SK-N-SH (cell line): Measurements from ENCODE around the gene ACAP3. TPM values are rescaled to one million over a fixed set of nuclear protein-coding genes. Genes with fewer than 3 reads are reported as not detected.

Experiments used
- CTCF ChIA-PET: fragments of 300-600, 350-600 bp; formaldehyde crosslinking; extraction: SDS; loops from one replicate; lab custom pipeline; 2021; lab: Yijun Ruan, JAX
- POLR2A ChIA-PET: fragments of 350-600 bp; sonication (Branson Sonifier 250); formaldehyde crosslinking; extraction: SDS; loops from one replicate; lab custom pipeline; 2020; ENCODE audit warnings: antibody characterized with exemption, inconsistent platforms; lab: Yijun Ruan, JAX
- DNase-seq: peaks from one replicate; pipeline ENCODE4 v3.0.0; 2012
- H2AFZ ChIP-seq: fragments of 200-600 bp; sonication (generic); 2 replicates; pipeline ENCODE4 v1.8.1; 2016; ENCODE audit warnings: antibody characterized with exemption, mild to moderate bottlenecking, low read depth
- H3F3A ChIP-seq: fragments of 200-600 bp; sonication (generic); replicated peaks from 2 replicates; pipeline ENCODE3; 2016; ENCODE audit warnings: antibody characterized with exemption, mild to moderate bottlenecking; ENCODE audit not compliant: insufficient read depth
- H3K27ac ChIP-seq, 2 experiments: fragments of 200-500 bp in 1 of 2; fragments of 200-600 bp in 1 of 2; sonication (Bioruptor generic) in 1 of 2; sonication (generic), shearing (Covaris generic) in 1 of 2; 2 replicates each; pipeline versions ENCODE4 v1.5.1 to v1.6.1; 2014 to 2016; ENCODE audit warnings: low read depth in 2 of 2, inconsistent platforms in 1 of 2, low read length in 1 of 2, mild to moderate bottlenecking in 1 of 2, mixed read lengths in 1 of 2
- H3K27me3 ChIP-seq: fragments of 200-600 bp; sonication (generic), shearing (Covaris generic); 2 replicates; pipeline ENCODE4 v1.6.1; 2016; ENCODE audit warnings: mixed run types; ENCODE audit not compliant: insufficient read depth
- H3K36me3 ChIP-seq, 2 experiments: fragments of 200-500 bp in 1 of 2; fragments of 200-600 bp in 1 of 2; sonication (Bioruptor generic) in 1 of 2; sonication (generic) in 1 of 2; replicated peaks in 1 of 2; 2 replicates each; pipeline versions ENCODE3 to v1.5.1; 2014 to 2016; ENCODE audit warnings: low read length in 1 of 2, mild to moderate bottlenecking in 1 of 2; ENCODE audit not compliant: insufficient read depth in 2 of 2, control insufficient read depth in 1 of 2
- H3K4me1 ChIP-seq, 2 experiments: fragments of 200-500 bp in 1 of 2; fragments of 200-600 bp in 1 of 2; sonication (Bioruptor generic) in 1 of 2; sonication (generic), shearing (Covaris generic) in 1 of 2; 2 replicates each; pipeline versions ENCODE4 v1.5.1 to v1.6.1; 2014 to 2016; ENCODE audit warnings: low read depth in 1 of 2, low read length in 1 of 2, mixed run types in 1 of 2; ENCODE audit not compliant: insufficient read depth in 2 of 2, control insufficient read depth in 1 of 2
- H3K4me2 ChIP-seq: fragments of 200-600 bp; sonication (generic), shearing (Covaris generic); 2 replicates; pipeline ENCODE4 v1.6.1; 2017; ENCODE audit warnings: mixed run types
- H3K4me3 ChIP-seq, 2 experiments: fragments of 200-500 bp in 1 of 2; fragments of 200-600 bp in 1 of 2; sonication (Bioruptor generic) in 1 of 2; sonication (generic), shearing (Covaris generic) in 1 of 2; 2 replicates each; pipeline versions ENCODE4 v1.5.1 to v1.8.1; 2014 to 2016; ENCODE audit warnings: low read depth in 2 of 2, inconsistent platforms in 1 of 2, low read length in 1 of 2, mild to moderate bottlenecking in 1 of 2, mixed read lengths in 1 of 2, moderate library complexity in 1 of 2
- H3K79me2 ChIP-seq: fragments of 200-600 bp; sonication (generic); 2 replicates; pipeline ENCODE4 v1.8.1; 2017; ENCODE audit warnings: mild to moderate bottlenecking; ENCODE audit not compliant: insufficient read depth
- H3K9ac ChIP-seq: fragments of 200-600 bp; sonication (generic); 2 replicates; pipeline ENCODE4 v1.6.1; 2017; ENCODE audit warnings: mixed run types
- H3K9me2 ChIP-seq: fragments of 200-600 bp; sonication (generic); 2 replicates; pipeline ENCODE4 v1.6.1; 2017; ENCODE audit warnings: mixed run types
- H3K9me3 ChIP-seq: fragments of 200-600 bp; sonication (generic); 2 replicates; pipeline ENCODE4 v1.6.1; 2017; ENCODE audit warnings: mixed run types, mild to moderate bottlenecking, moderate library complexity
- H4K20me1 ChIP-seq: fragments of 200-600 bp; sonication (generic); 2 replicates; pipeline ENCODE4 v1.6.1; 2017; ENCODE audit warnings: mild to moderate bottlenecking, mixed run types; ENCODE audit not compliant: insufficient read depth
- CHD2 ChIP-seq: fragments of 150-350 bp; IDR thresholded peaks from 2 replicates; pipeline ENCODE4 v1.6.1; 2018; ENCODE audit warnings: low read length; ENCODE audit not compliant: partially characterized antibody
- CTCF ChIP-seq: fragments of 200-600 bp; sonication (generic); IDR thresholded peaks from 2 replicates; pipeline ENCODE4 v1.6.1; 2017; ENCODE audit warnings: antibody characterized with exemption, mild to moderate bottlenecking, moderate library complexity
- EP300 ChIP-seq, 2 experiments: IDR thresholded peaks; 2 replicates each; pipeline versions ENCODE4 v1.4.0 to v1.6.1; 2012; ENCODE audit warnings: borderline replicate concordance in 1 of 2, low read depth in 1 of 2, low read length in 1 of 2
- EZH2phosphoT487 ChIP-seq: fragments of 200-600 bp; sonication (generic); IDR thresholded peaks from 2 replicates; pipeline ENCODE4 v1.6.1; 2017; ENCODE audit warnings: low read depth, mixed run types, mild to moderate bottlenecking, antibody characterized with exemption, moderate library complexity, borderline replicate concordance
- FOSL2 ChIP-seq: IDR thresholded peaks from 2 replicates; pipeline ENCODE4 v1.4.0; 2012; ENCODE audit warnings: low read depth, mild to moderate bottlenecking, moderate library complexity, borderline replicate concordance
- FOXJ3 ChIP-seq: sonication (generic); formaldehyde crosslinking; IDR thresholded peaks from 2 replicates; pipeline ENCODE4 v1.5.1; 2020; ENCODE audit warnings: mild to moderate bottlenecking, missing genetic modification reagents
- GABPA ChIP-seq: IDR thresholded peaks from 2 replicates; pipeline ENCODE4 v1.4.0; 2012; ENCODE audit warnings: low read depth, mild to moderate bottlenecking
- GATA2 ChIP-seq: sonication (generic); formaldehyde crosslinking; IDR thresholded peaks from 2 replicates; pipeline ENCODE4 v1.5.0; 2020; ENCODE audit warnings: mild to moderate bottlenecking, missing genetic modification reagents
- MEF2A ChIP-seq: IDR thresholded peaks from 2 replicates; pipeline ENCODE4 v1.4.0; 2012; ENCODE audit warnings: low read depth, borderline replicate concordance
- MXI1 ChIP-seq: IDR thresholded peaks from 2 replicates; pipeline ENCODE4 v1.6.1; 2012; ENCODE audit warnings: mild to moderate bottlenecking, low read depth, low read length, improper control_type of control experiment
- NRF1 ChIP-seq: IDR thresholded peaks from 2 replicates; pipeline ENCODE4 v1.6.1; 2012; ENCODE audit warnings: low read depth, mild to moderate bottlenecking, low read length
- POLR2AphosphoS5 ChIP-seq: IDR thresholded peaks from 2 replicates; pipeline ENCODE4 v1.6.1; 2012; ENCODE audit warnings: low read depth, low read length
- RAD21 ChIP-seq: IDR thresholded peaks from 2 replicates; pipeline ENCODE4 v1.6.1; 2012; ENCODE audit warnings: mild to moderate bottlenecking, low read length
- RCOR1 ChIP-seq: fragments of 150-350 bp; IDR thresholded peaks from 2 replicates; pipeline ENCODE4 v1.6.1; 2017; ENCODE audit warnings: antibody characterized with exemption, low read length
- SMC3 ChIP-seq: IDR thresholded peaks from 2 replicates; pipeline ENCODE4 v1.6.1; 2012; ENCODE audit warnings: low read depth, low read length, improper control_type of control experiment
- USF2 ChIP-seq: fragments of 150-350 bp; IDR thresholded peaks from 2 replicates; pipeline ENCODE4 v1.6.1; 2017; ENCODE audit warnings: antibody characterized with exemption, low read length, low read depth, borderline replicate concordance
- ZBTB33 ChIP-seq: IDR thresholded peaks from 2 replicates; pipeline ENCODE4 v1.4.0; 2012; ENCODE audit warnings: low read depth, borderline replicate concordance
- WGBS: methylation state at CpG from one replicate; pipeline ENCODE4 v1.1.6; 2017; ENCODE audit warnings: low lambda C conversion rate; 5-methylcytosine and 5-hydroxymethylcytosine counted together
- polyA plus RNA-seq, 3 experiments: library from polyadenylated mRNA; depleted of rRNA; stranded (reverse); fragments of >200 nt; gene quantifications; 2 replicates each; pipeline ENCODE4 v1.2.3, GENCODE V29; 2012

Gene ACAP3
- polyA plus RNA-seq, 1 of the 3 experiments (the other 2 are of a cell fraction), result 51.7 TPM

- 93% methylated on average over 7 of the region's 28 CpGs for WGBS
- Histone ChIP-seq H3F3A (no peaks in the 10 kb centered on the region), H3K79me2 (peaks cover 30% of the 10 kb centered on the region), H3K9me3 (no peaks in the 10 kb centered on the region), H3K4me1 (peaks cover 0 to 6% of the 10 kb centered on the region in 2 experiments; a peak in 1 of 4 replicates), H2AFZ (no peak overlapping the region), H3K36me3 (peaks cover 0 to 15% of the 10 kb centered on the region in 2 experiments), H3K4me3 (no peak overlapping the region), H4K20me1 (peaks cover 40% of the 10 kb centered on the region), H3K9ac (no peak overlapping the region), H3K4me2 (no peak overlapping the region), H3K9me2 (no peaks in the 10 kb centered on the region), H3K27ac (no peak overlapping the region), H3K27me3 (no peaks in the 10 kb centered on the region)
- TF ChIP-seq SMC3, result no peak
- no peak for TF ChIP-seq FOSL2
- no peak for DNase-seq
- POLR2A ChIA-PET, result no interaction called here
- CTCF ChIA-PET, result interaction anchor here (1.0 to 4.8 kb wide), 2 partner anchors 10 to 30 kb away, joined by 3 to 34 read pairs; partner anchors contain the start of gene TAS1R3
These were observed 34.4 kb upstream of the ACAP3 start for GRCh38 chr1:1342061-1342562.

GRCh38 chr1:1341549-1342021 lies 33.9 kb upstream of the ACAP3 start:
- H4K20me1 ChIP-seq, result peaks cover 36% of the 10 kb centered on the region
- no peak overlapping the region for H3K4me3 ChIP-seq
- H3K27ac ChIP-seq, result no peak overlapping the region
- H3K36me3 ChIP-seq, result peaks cover 0 to 15% of the 10 kb centered on the region in 2 experiments
- H3K9ac ChIP-seq, result no peak overlapping the region
- no peaks in the 10 kb centered on the region for H3F3A ChIP-seq
- POLR2A ChIA-PET, result no interaction called here
- DNase-seq, result no peak
- H3K79me2 ChIP-seq, result peaks cover 25% of the 10 kb centered on the region
- H3K4me1 ChIP-seq, result peaks cover 0 to 5% of the 10 kb centered on the region in 2 experiments; a peak in 1 of 4 replicates
- WGBS, result 100% methylated on average over 10 of the region's 17 CpGs
- no peak overlapping the region for H2AFZ ChIP-seq
- no peaks in the 10 kb centered on the region for H3K9me3 ChIP-seq
- TF ChIP-seq MEF2A (no peak), CHD2 (no peak), FOXJ3 (CRISPR knock-in tag) (no peak), GATA2 (CRISPR knock-in tag) (no peak), ZBTB33 (no peak), POLR2AphosphoS5 (no peak), SMC3 (no peak), GABPA (no peak), EZH2phosphoT487 (no peak), MXI1 (no peak), CTCF (no peak), USF2 (no peak), EP300 (IDR thresholded peaks at IDR 0.05; ENCODE audit: borderline replicate concordance in 1 of 2, low read depth in 1 of 2, low read length in 1 of 2) (no peak), RCOR1 (no peak), RAD21 (no peak), NRF1 (no peak)
- no peak overlapping the region for H3K4me2 ChIP-seq
- CTCF ChIA-PET, result no interaction called here
- no peaks in the 10 kb centered on the region for H3K9me2 ChIP-seq
- H3K27me3 ChIP-seq, result no peaks in the 10 kb centered on the region
